H1 (cell line): ENCODE measurements around the gene TCAP. TPM values are rescaled to one million over a fixed set of nuclear protein-coding genes. Genes with fewer than 3 reads are reported as not detected.

Source experiments
- CTCF ChIA-PET: fragments of 300-600 bp; sonication (Branson Sonifier 250); formaldehyde crosslinking; loops from one replicate; lab custom pipeline; 2021; ENCODE audit not compliant: partially characterized antibody; lab: Charles Lee
- POLR2A ChIA-PET: fragments of 300-600 bp; sonication (Branson Sonifier 250); formaldehyde crosslinking; loops from one replicate; lab custom pipeline; 2021; ENCODE audit warnings: inconsistent platforms; ENCODE audit not compliant: partially characterized antibody; lab: Charles Lee
- DNase-seq, 2 experiments: peaks; one replicate each; pipeline versions ENCODE4 v3.0.0 to v3.0.0-alpha.2; 2010 to 2022; ENCODE audit warnings: low spot score in 2 of 2, low read depth in 1 of 2, mixed read lengths in 1 of 2
- FAIRE-seq: peaks from 2 replicates; lab custom pipeline; 2011; peaks lifted over from hg19 to GRCh38; lab: Jason Lieb, UNC
- H2AFZ ChIP-seq: 2 replicates; pipeline ENCODE4 v1.8.1; 2012; ENCODE audit warnings: low read length, inconsistent platforms
- H2AK5ac ChIP-seq: 2 replicates; pipeline ENCODE4 v1.6.1; 2013; ENCODE audit warnings: low read depth, low read length
- H2BK120ac ChIP-seq: replicated peaks from 2 replicates; pipeline ENCODE3; 2013; ENCODE audit warnings: low read depth, low read length, inconsistent platforms
- H2BK12ac ChIP-seq: 2 replicates; pipeline ENCODE4 v1.6.1; 2013; ENCODE audit warnings: low read depth, low read length
- H2BK15ac ChIP-seq: 2 replicates; pipeline ENCODE4 v1.6.1; 2013; ENCODE audit warnings: low read length
- H2BK20ac ChIP-seq: 2 replicates; pipeline ENCODE4 v1.6.1; 2013; ENCODE audit warnings: low read length
- H2BK5ac ChIP-seq: 2 replicates; pipeline ENCODE4 v1.6.1; 2013; ENCODE audit warnings: low read depth, low read length
- H3K14ac ChIP-seq: 2 replicates; pipeline ENCODE4 v1.6.1; 2013; ENCODE audit warnings: inconsistent platforms; ENCODE audit not compliant: insufficient read length
- H3K18ac ChIP-seq: 2 replicates; pipeline ENCODE4 v1.6.1; 2013; ENCODE audit warnings: low read length; ENCODE audit errors: extremely low read depth
- H3K23ac ChIP-seq: 2 replicates; pipeline ENCODE4 v1.6.1; 2013; ENCODE audit warnings: inconsistent platforms; ENCODE audit not compliant: insufficient read length
- H3K23me2 ChIP-seq: 2 replicates; pipeline ENCODE4 v1.6.1; 2013; ENCODE audit warnings: low read depth, low read length
- H3K27ac ChIP-seq: 2 replicates; pipeline ENCODE4 v1.6.1; 2011; ENCODE audit warnings: low read depth, low read length, inconsistent platforms
- H3K27me3 ChIP-seq, 4 experiments: replicated peaks in 1 of 4; 1 replicate in 1 of 4; 2 replicates in 3 of 4; pipeline versions ENCODE4 v1.6.1 to v1.8.1; 2011 to 2013; ENCODE audit warnings: low read length in 3 of 4, mild to moderate bottlenecking in 3 of 4, inconsistent platforms in 2 of 4, mixed read lengths in 2 of 4, moderate library complexity in 1 of 4; ENCODE audit not compliant: control insufficient read depth in 3 of 4, insufficient read depth in 3 of 4; ENCODE audit errors: extremely low read depth in 1 of 4
- H3K36me3 ChIP-seq, 4 experiments: 2 replicates each; pipeline versions ENCODE4 v1.6.1 to v1.8.1; 2011 to 2013; ENCODE audit warnings: mild to moderate bottlenecking in 4 of 4, low read length in 3 of 4, moderate library complexity in 2 of 4, control low read depth in 1 of 4, inconsistent platforms in 1 of 4; ENCODE audit not compliant: insufficient read depth in 4 of 4, control insufficient read depth in 2 of 4
- H3K4ac ChIP-seq: replicated peaks from 2 replicates; pipeline ENCODE3; 2013; ENCODE audit warnings: low read length, low read depth, mixed read lengths, inconsistent platforms; ENCODE audit not compliant: insufficient read length
- H3K4me1 ChIP-seq, 4 experiments: replicated peaks in 1 of 4; 1 replicate in 1 of 4; 2 replicates in 3 of 4; pipeline versions ENCODE4 v1.6.1 to v1.8.1; 2011 to 2013; ENCODE audit warnings: low read length in 3 of 4, inconsistent platforms in 2 of 4, mixed read lengths in 1 of 4; ENCODE audit not compliant: insufficient read depth in 4 of 4, control insufficient read depth in 3 of 4
- H3K4me2 ChIP-seq, 2 experiments: 2 replicates each; pipeline versions ENCODE4 v1.6.1 to v1.8.1; 2011 to 2013; ENCODE audit warnings: low read depth in 2 of 2, low read length in 2 of 2, control low read depth in 1 of 2, inconsistent platforms in 1 of 2, mild to moderate bottlenecking in 1 of 2; ENCODE audit not compliant: insufficient read depth in 1 of 2
- H3K4me3 ChIP-seq, 4 experiments: fragments of 200-600, 300-600 bp in 1 of 4; sonication (generic), shearing (Covaris generic), sonication (Bioruptor Twin) in 1 of 4; 2 replicates each; pipeline versions ENCODE4 v1.5.1 to v1.8.1; 2011 to 2016; ENCODE audit warnings: low read length in 4 of 4, low read depth in 3 of 4, control low read depth in 2 of 4, inconsistent platforms in 2 of 4, mild to moderate bottlenecking in 2 of 4, mixed read lengths in 1 of 4, moderate library complexity in 1 of 4; ENCODE audit not compliant: insufficient read depth in 2 of 4; ENCODE audit errors: extremely low read depth in 1 of 4
- H3K56ac ChIP-seq: replicated peaks from 2 replicates; pipeline ENCODE3; 2013; ENCODE audit warnings: low read depth, mild to moderate bottlenecking, mixed read lengths, low read length, inconsistent platforms; ENCODE audit not compliant: insufficient read length
- H3K79me1 ChIP-seq: 2 replicates; pipeline ENCODE4 v1.6.1; 2013; ENCODE audit warnings: low read depth, low read length, control low read depth
- H3K79me2 ChIP-seq, 2 experiments: 2 replicates each; pipeline versions ENCODE4 v1.6.1 to v1.8.1; 2012 to 2013; ENCODE audit warnings: low read length in 2 of 2, mild to moderate bottlenecking in 2 of 2, inconsistent platforms in 1 of 2; ENCODE audit not compliant: insufficient read depth in 2 of 2, control insufficient read depth in 1 of 2
- H3K9ac ChIP-seq, 4 experiments: replicated peaks in 1 of 4; 1 replicate in 1 of 4; 2 replicates in 3 of 4; pipeline versions ENCODE4 v1.6.1 to v1.8.1; 2011 to 2013; ENCODE audit warnings: low read depth in 3 of 4, low read length in 3 of 4, control low read depth in 2 of 4, mild to moderate bottlenecking in 2 of 4, moderate library complexity in 2 of 4, inconsistent platforms in 1 of 4; ENCODE audit errors: extremely low read depth in 1 of 4
- H3K9me3 ChIP-seq, 2 experiments: 2 replicates each; pipeline versions ENCODE4 v1.6.1 to v1.8.1; 2012 to 2013; ENCODE audit warnings: mild to moderate bottlenecking in 2 of 2, moderate library complexity in 2 of 2, control low read depth in 1 of 2, inconsistent platforms in 1 of 2, low read depth in 1 of 2, low read length in 1 of 2, mixed read lengths in 1 of 2; ENCODE audit not compliant: insufficient read depth in 2 of 2
- H4K20me1 ChIP-seq, 2 experiments: replicated peaks in 1 of 2; 2 replicates each; pipeline versions ENCODE3 to v1.8.1; 2011 to 2013; ENCODE audit warnings: inconsistent platforms in 2 of 2, low read length in 2 of 2, mild to moderate bottlenecking in 1 of 2; ENCODE audit not compliant: insufficient read depth in 2 of 2, control insufficient read depth in 1 of 2
- H4K5ac ChIP-seq: 2 replicates; pipeline ENCODE4 v1.6.1; 2013; ENCODE audit warnings: low read length, low read depth, mixed read lengths, inconsistent platforms; ENCODE audit not compliant: insufficient read length
- H4K8ac ChIP-seq: 2 replicates; pipeline ENCODE4 v1.8.0; 2013; ENCODE audit warnings: mild to moderate bottlenecking, moderate library complexity, low read length, inconsistent platforms; ENCODE audit not compliant: insufficient read depth; ENCODE audit errors: extremely low read depth
- H4K91ac ChIP-seq: replicated peaks from 2 replicates; pipeline ENCODE3; 2013; ENCODE audit warnings: low read length, mixed read lengths, inconsistent platforms; ENCODE audit not compliant: insufficient read length
- KDM4A ChIP-seq: IDR thresholded peaks from one replicate; pipeline ENCODE4 v1.7.1; 2012; ENCODE audit warnings: low read depth, mild to moderate bottlenecking, moderate library complexity, low read length, inconsistent platforms; ENCODE audit not compliant: severe bottlenecking
- RFX5 ChIP-seq: IDR thresholded peaks from 2 replicates; pipeline ENCODE4 v1.6.1; 2011; ENCODE audit warnings: low read depth, low read length, improper control_type of control experiment, borderline replicate concordance
- SRF ChIP-seq: IDR thresholded peaks from 2 replicates; pipeline ENCODE4 v1.6.1; 2011; ENCODE audit warnings: mild to moderate bottlenecking, low read depth, low read length, moderate library complexity
- WGBS, 2 experiments: shearing (Covaris generic) in 1 of 2; methylation state at CpG; one replicate each; pipeline versions ENCODE4 v1.1.6 to v1.1.7; 2013 to 2015; ENCODE audit warnings: low lambda C conversion rate in 2 of 2, mixed read lengths in 2 of 2, inconsistent platforms in 1 of 2, low coverage in 1 of 2, missing lambda C conversion rate in 1 of 2; ENCODE audit not compliant: insufficient replicate concordance in 2 of 2, insufficient coverage in 1 of 2, insufficient read length in 1 of 2; ENCODE audit errors: extremely low coverage in 1 of 2, missing lambda C conversion rate in 1 of 2; 5-methylcytosine and 5-hydroxymethylcytosine counted together
- polyA plus RNA-seq, 7 experiments: library from polyadenylated mRNA; depleted of rRNA in 3 of 7; stranded (reverse) in 5 of 7; unstranded in 2 of 7; fragments of >200 nt in 5 of 7; fragments of 200-250 nt in 2 of 7; gene quantifications; 1 replicate in 5 of 7; 2 replicates in 1 of 7; 4 replicates in 1 of 7; pipeline versions ENCODE4 v1.2.1 to v1.2.3, GENCODE V29; 2011 to 2013; ENCODE audit warnings: missing spikeins in 2 of 7, mixed read lengths in 2 of 7
- total RNA-seq: library from RNA; stranded (reverse); fragmentation: NEBNext Ultra II Directional; extraction: Animal tissue kit (Norgen Biotek cat#: 25700); gene quantifications from 2 replicates; pipeline ENCODE4 v1.2.1, GENCODE V29; 2021

The TCAP gene
- total and polyA plus RNA-seq, 2 of the 8 experiments (the other 6 are each of a cell fraction or from before 2014, with no cell fraction given), result 0.82 to 1.4 TPM

GRCh38 chr17:39615434-39615833 lies 49.7 kb upstream of the TCAP start:
- Histone ChIP-seq H2AK5ac (no peak overlapping the region), H3K27me3 (peaks cover 27 to 78% (median 55%) of the 10 kb centered on the region in 4 experiments), H3K23me2 (peaks cover 10% of the 10 kb centered on the region; the same call in 1 of the 2 replicates), H4K91ac (no peak overlapping the region), H3K79me2 (no peaks in the 10 kb centered on the region), H3K4ac (no peak overlapping the region), H3K79me1 (no peaks in the 10 kb centered on the region), H3K4me1 (peaks cover 0 to 7% (median 4%) of the 10 kb centered on the region in 4 experiments; a peak in 5 of 7 replicates), H3K9ac (no peak overlapping the region), H3K9me3 (no peaks in the 10 kb centered on the region), H3K18ac (0 out of 2 replicates have a peak overlapping the region, but pooled peaks have one; percentile 4), H2BK5ac (no peak overlapping the region), H3K36me3 (no peaks in the 10 kb centered on the region), H3K4me3 (no peak overlapping the region), H2BK20ac (no peak overlapping the region), H3K56ac (no peak overlapping the region), H2BK120ac (no peak overlapping the region), H3K23ac (no peak overlapping the region), H3K27ac (no peak overlapping the region), H3K14ac (no peak overlapping the region), H2AFZ (no peak overlapping the region), H4K8ac (no peak overlapping the region), H4K5ac (no peak overlapping the region), H4K20me1 (no peaks in the 10 kb centered on the region), H2BK15ac (no peak overlapping the region), H2BK12ac (0 out of 2 replicates have a peak overlapping the region, but pooled peaks have one; percentile 30), H3K4me2 (no peak overlapping the region)
- TF ChIP-seq KDM4A (no peak), SRF (no peak), RFX5 (no peak)
- DNase-seq (no peak), FAIRE-seq (no peak)
- ChIA-PET CTCF (interaction anchor here (0.7 to 49.2 kb wide), 7 partner anchors 9 to 70 kb away, joined by 3 to 1885 read pairs (median 4); partner anchors contain the start of genes ERBB2, PGAP3, PNMT and PPP1R1B), POLR2A (interaction anchor here (1.6 to 1.8 kb wide), 2 partner anchors 10 to 13 kb away, joined by 3 to 4 read pairs; no protein-coding TSS in a partner anchor)
- WGBS, 2 experiments, result 89% methylated on average over 6 of the region's 6 CpGs; no CpG with 5 or more reads in 1 of the 2 experiments
